NCI-H1092 treated with DMSO at 0.1 percent for 48 hours (cell line): ENCODE results near the gene HOGA1.
"Not testable (repeated sequence)": the region's sequence is repeated elsewhere in the genome, so short reads cannot be mapped to it uniquely, and the experiment has no call there.

Source experiments
- DNase-seq: peaks from one replicate; lab custom pipeline; 2025; lab: John Stamatoyannopoulos, UW

HOGA1 gene

GRCh38 chr10:97555541-97555940 lies 28.6 kb upstream of the HOGA1 start:
- DNase-seq, result not testable (repeated sequence)

DNA sequence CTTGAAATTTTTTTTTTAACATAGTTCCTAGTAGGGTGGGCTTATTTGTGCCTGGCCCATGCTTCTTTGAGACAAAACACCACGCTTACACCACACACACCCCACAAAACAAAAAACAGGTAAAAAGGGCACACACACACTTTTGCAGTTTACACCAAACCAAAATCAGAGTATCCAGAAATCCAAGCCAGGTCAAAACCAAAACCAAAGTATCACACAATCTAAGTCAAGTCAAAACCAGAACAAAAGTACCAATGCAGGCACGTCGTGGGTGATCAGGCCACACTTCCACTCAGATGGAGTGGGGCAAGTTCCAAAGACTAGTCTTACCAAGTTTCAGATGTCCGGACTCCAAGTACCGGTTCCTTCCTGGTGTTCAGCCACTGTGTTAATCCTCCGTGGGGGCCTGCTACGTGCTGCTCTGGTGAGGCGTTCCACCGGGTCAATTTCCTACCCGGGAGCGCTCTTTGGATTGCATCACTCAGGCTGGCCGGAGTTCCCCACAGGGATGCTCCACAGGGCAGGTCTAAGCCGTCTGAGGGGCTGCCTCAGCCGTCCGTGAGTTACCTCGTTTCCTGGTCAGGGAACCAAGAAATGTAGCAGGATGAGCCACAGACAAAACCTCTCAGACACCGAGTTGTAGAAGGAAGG lies 23.3 kb upstream of the HOGA1 start:
- DNase-seq, result not testable (repeated sequence)

- not testable (repeated sequence) for DNase-seq
These were observed 22.7 kb upstream of the HOGA1 start for GRCh38 chr10:97561386-97562077.

DNA sequence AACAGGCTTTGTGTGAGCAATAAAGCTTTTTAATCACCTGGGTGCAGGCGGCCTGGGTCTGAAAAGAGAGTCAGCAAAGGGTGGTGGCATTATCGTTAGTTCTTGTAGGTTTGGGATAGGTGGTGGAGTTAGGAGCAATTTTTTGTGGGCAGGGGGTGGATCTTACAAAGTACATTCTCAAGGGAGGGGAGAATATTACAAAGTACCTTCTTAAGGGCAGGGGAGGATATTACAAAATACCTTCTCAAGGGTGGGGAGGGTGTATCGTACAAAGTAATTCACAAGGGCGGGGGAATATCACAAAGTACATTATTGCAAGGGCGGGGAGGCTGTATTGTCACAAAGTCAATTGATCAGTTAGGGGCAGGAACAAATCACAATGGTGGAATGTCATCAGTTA lies 21.9 kb upstream of the HOGA1 start:
- not testable (repeated sequence) for DNase-seq

DNA sequence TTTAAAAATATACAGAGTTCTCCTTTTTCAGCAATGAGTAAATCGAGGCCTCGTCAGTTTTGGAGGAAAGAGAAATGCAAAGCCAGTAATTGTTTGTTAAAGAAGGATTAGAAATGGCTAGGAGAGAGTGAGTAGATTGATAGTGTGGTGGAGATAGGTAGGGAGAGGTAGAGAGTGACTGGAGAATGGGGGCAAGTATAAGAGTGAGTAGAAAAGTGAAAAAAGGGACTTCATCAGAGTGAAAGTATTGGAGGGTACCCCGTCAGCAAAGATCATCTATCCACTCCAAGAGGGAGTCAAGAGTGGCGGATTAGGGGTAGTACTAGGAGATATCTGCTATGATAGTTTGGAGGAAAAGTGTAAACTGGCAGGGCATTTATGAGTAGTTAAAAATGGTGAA lies 20.9 kb upstream of the HOGA1 start:
- no peak for DNase-seq

GRCh38 chr10:97564776-97565175 lies 19.4 kb upstream of the HOGA1 start:
- DNase-seq, result no peak

GRCh38 chr10:97566336-97566996 lies 17.7 kb upstream of the HOGA1 start:
- no peak for DNase-seq

- no peak for DNase-seq
These were observed 16.3 kb upstream of the HOGA1 start for GRCh38 chr10:97567891-97568290.

- no peak for DNase-seq
These were observed 13.9 kb upstream of the HOGA1 start for GRCh38 chr10:97570146-97570788.

DNA sequence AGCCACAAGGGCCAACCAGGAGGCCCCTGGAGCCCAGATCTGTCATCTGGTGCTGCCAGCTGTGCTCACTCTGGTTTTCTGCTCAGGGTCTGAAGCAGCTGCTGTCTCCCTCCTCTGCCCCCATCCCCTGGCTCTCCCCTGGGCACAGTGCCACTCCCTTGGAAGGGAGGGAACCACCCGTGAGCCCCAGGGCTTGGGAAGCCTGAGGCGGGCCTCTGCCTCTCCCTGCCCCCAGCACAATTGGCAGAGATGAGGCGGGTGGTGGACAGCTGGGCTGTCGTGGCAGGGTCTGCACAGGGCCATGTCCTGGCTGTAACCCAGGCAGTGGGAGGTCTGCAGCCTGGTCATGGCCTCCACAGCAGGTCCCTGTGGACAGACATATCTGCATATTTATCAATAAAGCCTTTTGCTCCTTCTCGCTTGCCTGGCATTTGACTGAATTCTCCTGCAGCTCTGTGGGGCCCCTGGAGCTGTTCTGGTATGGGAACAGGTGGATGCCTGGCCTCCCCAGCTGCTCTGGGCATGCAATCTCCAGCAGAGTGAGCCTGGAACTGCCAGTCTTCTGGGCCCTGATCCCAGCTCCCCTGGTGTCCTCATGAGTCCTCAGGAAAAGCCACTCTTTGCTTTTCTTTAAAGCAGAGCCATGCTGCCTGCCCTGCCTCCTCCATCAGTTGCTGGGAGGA lies 13.3 kb upstream of the HOGA1 start:
- DNase-seq, result no peak

DNA sequence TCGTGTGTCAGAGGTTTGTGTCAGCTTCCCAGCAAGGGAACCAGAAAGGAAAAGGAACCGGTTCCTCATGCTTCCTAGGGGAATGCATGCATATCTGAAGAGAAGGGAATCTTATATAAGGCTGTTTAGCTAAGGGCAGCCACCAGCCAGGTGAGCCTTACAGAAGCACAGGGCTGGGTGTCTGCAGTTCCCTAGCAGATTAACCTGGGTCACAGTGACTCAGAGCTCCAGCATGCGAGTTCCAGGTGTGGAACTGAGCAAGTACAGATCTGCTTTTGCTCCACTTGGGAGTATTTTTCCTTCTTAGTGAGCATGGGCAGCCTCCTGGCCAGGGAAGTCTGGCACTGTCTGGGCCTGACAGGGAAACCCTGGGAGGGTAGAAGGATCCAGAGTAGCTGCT lies 12.6 kb upstream of the HOGA1 start:
- no peak for DNase-seq

- peak; percentile 30 for DNase-seq
These were observed 11.8 kb upstream of the HOGA1 start, which contains the start of gene ANKRD2 for GRCh38 chr10:97572214-97572989. Gene ANKRD2, plus strand, starts transcription at chr10:97572779. Its CDS starts 10 bp downstream, at chr10:97572789.

DNA sequence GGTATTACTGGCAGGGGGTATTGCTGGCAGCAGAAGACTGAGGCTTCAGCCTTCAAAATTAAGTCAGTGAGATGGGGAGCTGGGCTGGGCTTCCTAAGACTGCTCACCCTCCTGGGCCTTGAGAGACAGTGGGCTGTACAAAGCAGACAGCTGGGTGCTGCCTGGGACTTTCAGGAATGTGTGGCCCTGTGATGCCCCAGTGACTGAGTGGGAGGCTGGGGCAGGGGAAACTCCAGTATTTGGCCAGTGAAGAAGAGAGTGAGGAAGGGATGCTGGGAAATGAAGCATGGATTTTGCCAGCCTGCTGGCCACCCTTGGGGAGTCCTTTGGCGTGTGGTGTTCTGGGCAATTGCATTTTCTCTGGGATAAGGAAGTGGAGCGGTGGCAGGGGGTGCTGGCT lies 11.2 kb upstream of the HOGA1 start:
- DNase-seq, result no peak

- DNase-seq, result no peak
These were observed 10.5 kb upstream of the HOGA1 start for GRCh38 chr10:97573672-97574071.

- peak; percentile 8 for DNase-seq
These were observed 9.6 kb upstream of the HOGA1 start for GRCh38 chr10:97574374-97575126.

DNA sequence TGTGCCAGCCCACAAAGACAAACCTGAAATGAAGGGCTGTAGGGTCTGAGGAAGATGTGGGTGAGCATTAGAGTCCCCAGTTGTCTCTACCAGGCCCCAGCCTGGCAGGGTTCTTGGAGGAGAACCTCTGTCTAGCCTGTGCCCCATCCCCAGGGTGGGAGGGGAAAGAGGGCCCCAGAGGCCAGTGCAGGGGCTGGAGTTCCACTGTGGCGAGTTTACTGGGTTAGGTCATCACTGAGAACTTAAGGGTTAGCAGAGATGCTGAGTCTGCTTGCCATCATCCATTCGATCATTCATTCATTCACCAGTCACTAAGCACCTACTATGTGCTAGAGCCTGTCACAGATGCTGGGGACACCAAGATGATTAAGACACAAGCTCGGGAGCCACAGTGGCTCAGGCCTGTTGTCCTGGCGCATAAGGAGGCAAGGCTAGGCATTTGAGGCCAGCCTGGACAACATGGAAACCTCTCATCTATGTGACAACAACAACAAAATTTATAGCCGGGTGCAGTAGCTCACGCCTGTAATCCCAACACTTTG lies 9.0 kb upstream of the HOGA1 start:
- DNase-seq, result no peak

- DNase-seq, result not testable (repeated sequence)
These were observed 7.7 kb upstream of the HOGA1 start for GRCh38 chr10:97576487-97576886.

DNA sequence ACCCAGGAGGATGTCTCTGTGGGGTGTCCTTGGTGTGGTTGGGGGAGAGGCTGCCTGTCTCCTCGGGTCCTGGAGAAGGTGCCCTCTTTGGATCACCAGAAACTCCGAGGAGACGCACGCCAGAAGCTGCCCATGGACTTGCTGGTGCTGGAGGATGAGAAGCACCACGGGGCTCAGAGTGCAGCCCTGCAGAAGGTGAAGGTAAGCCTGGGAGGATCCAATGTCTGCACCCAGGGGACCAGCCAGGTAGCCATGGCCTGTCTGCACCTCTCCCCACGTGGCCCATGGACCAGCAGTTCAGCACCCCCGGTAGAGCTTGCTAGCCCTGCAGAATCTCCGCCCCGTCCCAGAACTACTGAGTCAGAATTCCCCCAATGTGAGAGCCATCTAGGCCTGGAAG lies 6.5 kb upstream of the HOGA1 start:
- no peak for DNase-seq

DNA sequence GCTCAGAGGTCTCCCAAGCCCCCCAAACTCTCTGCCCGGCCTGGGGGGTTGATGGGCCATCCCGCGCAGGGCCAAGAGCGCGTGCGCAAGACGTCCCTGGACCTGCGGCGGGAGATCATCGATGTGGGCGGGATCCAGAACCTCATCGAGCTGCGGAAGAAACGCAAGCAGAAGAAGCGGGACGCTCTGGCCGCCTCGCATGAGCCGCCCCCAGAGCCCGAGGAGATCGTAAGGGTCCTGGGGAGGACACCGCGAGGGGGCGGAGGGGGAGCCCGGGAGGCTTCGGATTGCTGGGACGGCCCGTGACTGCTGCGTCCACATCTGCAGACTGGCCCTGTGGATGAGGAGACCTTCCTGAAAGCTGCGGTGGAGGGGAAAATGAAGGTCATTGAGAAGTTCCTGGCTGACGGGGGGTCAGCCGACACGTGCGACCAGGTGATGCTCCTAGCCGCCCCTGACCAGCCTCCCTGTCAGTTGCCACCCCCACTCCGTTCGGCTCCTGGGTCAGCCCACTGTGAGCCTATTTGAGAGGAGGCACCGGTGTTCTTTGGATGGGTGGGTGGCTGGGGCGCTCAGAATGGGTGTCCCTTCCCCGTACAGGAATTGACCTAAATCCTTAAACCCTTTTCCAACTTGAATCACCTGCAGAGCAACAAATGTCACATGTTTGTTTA lies 5.9 kb upstream of the HOGA1 start:
- no peak for DNase-seq
